Liver (tissue), 9 donors: ENCODE measurements around the gene GABRB1. TPM values are rescaled to one million over a fixed set of nuclear protein-coding genes. Genes with fewer than 3 reads are reported as not detected.
"Not testable (repeated sequence)": the region's sequence is repeated elsewhere in the genome, so short reads cannot be mapped to it uniquely, and the experiment has no call there.

Experiments
- DNase-seq: peaks from one replicate; pipeline ENCODE4 v3.0.0-alpha.2; 2017; ENCODE audit warnings: low spot score
- H3K27ac ChIP-seq, 2 donors: one replicate each; pipeline ENCODE4 v1.7.0; 2013; ENCODE audit warnings: inconsistent platforms in 2 of 2, low read length in 2 of 2, control low read depth in 1 of 2, low read depth in 1 of 2, mild to moderate bottlenecking in 1 of 2
- H3K27me3 ChIP-seq, 4 donors: one replicate each; pipeline versions ENCODE4 v1.6.1 to v1.7.0; 2013; ENCODE audit warnings: low read length in 3 of 4, inconsistent platforms in 1 of 4, mild to moderate bottlenecking in 1 of 4, moderate library complexity in 1 of 4; ENCODE audit not compliant: control insufficient read depth in 4 of 4, insufficient read depth in 4 of 4
- H3K36me3 ChIP-seq, 4 donors: one replicate each; pipeline versions ENCODE4 v1.6.1 to v1.7.0; 2013; ENCODE audit warnings: low read length in 3 of 4, mild to moderate bottlenecking in 3 of 4, low read depth in 1 of 4, moderate library complexity in 1 of 4; ENCODE audit not compliant: control insufficient read depth in 4 of 4, insufficient read depth in 3 of 4
- H3K4me1 ChIP-seq, 4 donors: one replicate each; pipeline versions ENCODE4 v1.6.1 to v1.7.0; 2013; ENCODE audit warnings: low read length in 3 of 4, mild to moderate bottlenecking in 3 of 4, moderate library complexity in 1 of 4; ENCODE audit not compliant: control insufficient read depth in 4 of 4, insufficient read depth in 4 of 4
- H3K4me3 ChIP-seq, 3 donors: one replicate each; pipeline versions ENCODE4 v1.6.1 to v1.7.0; 2013; ENCODE audit warnings: low read length in 3 of 3, control low read depth in 1 of 3, low read depth in 1 of 3, mild to moderate bottlenecking in 1 of 3
- H3K9ac ChIP-seq, 2 donors: one replicate each; pipeline ENCODE4 v1.7.0; 2013; ENCODE audit warnings: low read length in 2 of 2, mild to moderate bottlenecking in 2 of 2, moderate library complexity in 2 of 2, control low read depth in 1 of 2, low read depth in 1 of 2
- H3K9me3 ChIP-seq, 4 donors: one replicate each; pipeline versions ENCODE4 v1.6.1 to v1.7.0; 2013; ENCODE audit warnings: low read length in 3 of 4; ENCODE audit not compliant: control insufficient read depth in 4 of 4
- EGR1 ChIP-seq, 2 donors: IDR thresholded peaks; 2 replicates each; pipeline ENCODE4 v1.6.1; 2016 to 2018; ENCODE audit warnings: antibody characterized with exemption in 2 of 2, low read depth in 2 of 2
- FOXA1 ChIP-seq: IDR thresholded peaks from 2 replicates; pipeline ENCODE4 v1.6.1; 2016; ENCODE audit warnings: antibody characterized with exemption
- FOXA2 ChIP-seq: IDR thresholded peaks from 2 replicates; pipeline ENCODE4 v1.6.1; 2016; ENCODE audit warnings: antibody characterized with exemption
- GABPA ChIP-seq, 2 donors: IDR thresholded peaks in 1 of 2; conservative IDR thresholded peaks in 1 of 2; 2 replicates each; pipeline ENCODE4 v1.6.1; 2016; ENCODE audit warnings: antibody characterized with exemption in 2 of 2, mild to moderate bottlenecking in 1 of 2, moderate library complexity in 1 of 2
- HNF4G ChIP-seq: IDR thresholded peaks from 2 replicates; pipeline ENCODE4 v1.6.1; 2016; ENCODE audit warnings: antibody characterized with exemption
- JUND ChIP-seq, 2 donors: IDR thresholded peaks; 2 replicates each; pipeline ENCODE4 v1.6.1; 2016; ENCODE audit warnings: antibody characterized with exemption in 2 of 2
- NR2F2 ChIP-seq: IDR thresholded peaks from 2 replicates; pipeline ENCODE4 v1.6.1; 2016; ENCODE audit warnings: antibody characterized with exemption
- RXRA ChIP-seq, 2 donors: IDR thresholded peaks; 2 replicates each; pipeline ENCODE4 v1.6.1; 2017 to 2018; ENCODE audit warnings: antibody characterized with exemption in 2 of 2, mild to moderate bottlenecking in 1 of 2
- SP1 ChIP-seq: IDR thresholded peaks from 2 replicates; pipeline ENCODE4 v1.6.1; 2018; ENCODE audit warnings: antibody characterized with exemption, mild to moderate bottlenecking
- YY1 ChIP-seq: IDR thresholded peaks from 2 replicates; pipeline ENCODE4 v1.6.1; 2016; ENCODE audit warnings: antibody characterized with exemption, mild to moderate bottlenecking
- WGBS: extraction: QIAGEN DNeasy Blood & Tissue Kit; methylation state at CpG from one replicate; pipeline ENCODE4 v1.1.7; 2013; 5-methylcytosine and 5-hydroxymethylcytosine counted together
- polyA plus RNA-seq, 2 donors: library from polyadenylated mRNA; stranded (reverse) in 1 of 2; unstranded in 1 of 2; fragments of 200-250 nt in 1 of 2; fragments of >200 nt in 1 of 2; fragmentation: Nextera tagmentation in 1 of 2; extraction: Ambion mirVana in 1 of 2; gene quantifications; one replicate each; pipeline versions ENCODE4 v1.2.1 to v1.2.3, GENCODE V29; 2013 to 2015
- total RNA-seq, 2 donors: library from RNA; depleted of rRNA; stranded (reverse); fragments of >200 nt; gene quantifications; one replicate each; pipeline ENCODE4 v1.2.3, GENCODE V29; 2014
- TF ChIP-seq, protein P1 (sequence below): IDR thresholded peaks from 2 replicates; pipeline ENCODE4 v1.6.1; 2016; ENCODE audit warnings: antibody characterized with exemption
- TF ChIP-seq, protein P2 (sequence below): IDR thresholded peaks from 2 replicates; pipeline ENCODE4 v1.6.1; 2016; ENCODE audit warnings: antibody characterized with exemption, mild to moderate bottlenecking
- TF ChIP-seq, protein P3 (sequence below): IDR thresholded peaks from 2 replicates; pipeline ENCODE4 v1.6.1; 2016; ENCODE audit warnings: antibody characterized with exemption
- TF ChIP-seq, protein P4 (sequence below): fragments of 150-350 bp; IDR thresholded peaks from 2 replicates; pipeline ENCODE4 v1.5.1; 2017; ENCODE audit warnings: improper control_type of control experiment, low read depth, low read length; ENCODE audit not compliant: missing input control
- TF ChIP-seq, protein P5 (sequence below): IDR thresholded peaks from 2 replicates; pipeline ENCODE4 v1.6.1; 2016; ENCODE audit warnings: antibody characterized with exemption
- donor health status: healthy.
- donor health status: healthy.
- donor health status: healthy.
- donor health status: healthy.
- donor health status: healthy.

GABRB1 gene
- total and polyA plus RNA-seq, 4 donors = 0.17 to 1.3 TPM; not detected in 2

DNA sequence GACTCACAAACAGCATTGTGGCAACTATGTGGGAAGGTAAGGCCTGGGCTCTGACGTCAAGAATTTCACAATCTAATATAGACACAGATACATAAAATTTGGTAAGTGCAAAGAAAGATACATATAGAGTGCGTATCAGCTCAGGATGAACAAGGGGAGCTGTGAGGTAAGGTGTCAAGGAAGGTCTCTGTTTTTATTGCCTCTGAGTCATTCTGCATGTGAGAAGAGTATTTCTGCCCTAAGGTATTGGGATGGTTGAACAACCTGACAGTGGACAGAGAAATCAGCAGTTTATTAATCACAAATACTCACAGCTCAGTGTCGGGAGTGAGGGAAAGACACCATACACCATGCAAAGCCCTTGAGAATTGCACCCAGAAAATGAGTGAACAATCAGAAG is 342.3 kb downstream of the GABRB1 start:
- Histone ChIP-seq H3K27ac (no peak overlapping the region), H3K9ac (no peak overlapping the region), H3K27me3 (peaks cover 0 to 4% (median 0%) of the 10 kb centered on the region in 4 donors), H3K4me3 (no peak overlapping the region), H3K4me1 (no peaks in the 10 kb centered on the region), H3K36me3 (no peaks in the 10 kb centered on the region), H3K9me3 (no peaks in the 10 kb centered on the region)
- WGBS = 87% methylated on average over 3 of the region's 3 CpGs
- no peak for DNase-seq
- TF ChIP-seq NR2F2 (no peak), GABPA (IDR thresholded peaks at IDR 0.05 in 1 of 2, conservative IDR thresholded peaks at IDR 0.05 in 1 of 2) (no peak), FOXA1 (no peak), YY1 (no peak), HNF4G (no peak), FOXA2 (no peak), RXRA (IDR thresholded peaks at IDR 0.05) (no peak), JUND (IDR thresholded peaks at IDR 0.05) (no peak), EGR1 (IDR thresholded peaks at IDR 0.05; ENCODE audit: low read depth in 2 of 2) (no peak), SP1 (no peak)
- TF ChIP-seq, protein P1, sequence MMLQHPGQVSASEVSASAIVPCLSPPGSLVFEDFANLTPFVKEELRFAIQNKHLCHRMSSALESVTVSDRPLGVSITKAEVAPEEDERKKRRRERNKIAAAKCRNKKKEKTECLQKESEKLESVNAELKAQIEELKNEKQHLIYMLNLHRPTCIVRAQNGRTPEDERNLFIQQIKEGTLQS = no peak
- TF ChIP-seq, protein P2, sequence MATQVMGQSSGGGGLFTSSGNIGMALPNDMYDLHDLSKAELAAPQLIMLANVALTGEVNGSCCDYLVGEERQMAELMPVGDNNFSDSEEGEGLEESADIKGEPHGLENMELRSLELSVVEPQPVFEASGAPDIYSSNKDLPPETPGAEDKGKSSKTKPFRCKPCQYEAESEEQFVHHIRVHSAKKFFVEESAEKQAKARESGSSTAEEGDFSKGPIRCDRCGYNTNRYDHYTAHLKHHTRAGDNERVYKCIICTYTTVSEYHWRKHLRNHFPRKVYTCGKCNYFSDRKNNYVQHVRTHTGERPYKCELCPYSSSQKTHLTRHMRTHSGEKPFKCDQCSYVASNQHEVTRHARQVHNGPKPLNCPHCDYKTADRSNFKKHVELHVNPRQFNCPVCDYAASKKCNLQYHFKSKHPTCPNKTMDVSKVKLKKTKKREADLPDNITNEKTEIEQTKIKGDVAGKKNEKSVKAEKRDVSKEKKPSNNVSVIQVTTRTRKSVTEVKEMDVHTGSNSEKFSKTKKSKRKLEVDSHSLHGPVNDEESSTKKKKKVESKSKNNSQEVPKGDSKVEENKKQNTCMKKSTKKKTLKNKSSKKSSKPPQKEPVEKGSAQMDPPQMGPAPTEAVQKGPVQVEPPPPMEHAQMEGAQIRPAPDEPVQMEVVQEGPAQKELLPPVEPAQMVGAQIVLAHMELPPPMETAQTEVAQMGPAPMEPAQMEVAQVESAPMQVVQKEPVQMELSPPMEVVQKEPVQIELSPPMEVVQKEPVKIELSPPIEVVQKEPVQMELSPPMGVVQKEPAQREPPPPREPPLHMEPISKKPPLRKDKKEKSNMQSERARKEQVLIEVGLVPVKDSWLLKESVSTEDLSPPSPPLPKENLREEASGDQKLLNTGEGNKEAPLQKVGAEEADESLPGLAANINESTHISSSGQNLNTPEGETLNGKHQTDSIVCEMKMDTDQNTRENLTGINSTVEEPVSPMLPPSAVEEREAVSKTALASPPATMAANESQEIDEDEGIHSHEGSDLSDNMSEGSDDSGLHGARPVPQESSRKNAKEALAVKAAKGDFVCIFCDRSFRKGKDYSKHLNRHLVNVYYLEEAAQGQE = no peak
- TF ChIP-seq, protein P3, sequence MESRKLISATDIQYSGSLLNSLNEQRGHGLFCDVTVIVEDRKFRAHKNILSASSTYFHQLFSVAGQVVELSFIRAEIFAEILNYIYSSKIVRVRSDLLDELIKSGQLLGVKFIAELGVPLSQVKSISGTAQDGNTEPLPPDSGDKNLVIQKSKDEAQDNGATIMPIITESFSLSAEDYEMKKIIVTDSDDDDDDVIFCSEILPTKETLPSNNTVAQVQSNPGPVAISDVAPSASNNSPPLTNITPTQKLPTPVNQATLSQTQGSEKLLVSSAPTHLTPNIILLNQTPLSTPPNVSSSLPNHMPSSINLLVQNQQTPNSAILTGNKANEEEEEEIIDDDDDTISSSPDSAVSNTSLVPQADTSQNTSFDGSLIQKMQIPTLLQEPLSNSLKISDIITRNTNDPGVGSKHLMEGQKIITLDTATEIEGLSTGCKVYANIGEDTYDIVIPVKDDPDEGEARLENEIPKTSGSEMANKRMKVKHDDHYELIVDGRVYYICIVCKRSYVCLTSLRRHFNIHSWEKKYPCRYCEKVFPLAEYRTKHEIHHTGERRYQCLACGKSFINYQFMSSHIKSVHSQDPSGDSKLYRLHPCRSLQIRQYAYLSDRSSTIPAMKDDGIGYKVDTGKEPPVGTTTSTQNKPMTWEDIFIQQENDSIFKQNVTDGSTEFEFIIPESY = no peak
- TF ChIP-seq, protein P4, sequence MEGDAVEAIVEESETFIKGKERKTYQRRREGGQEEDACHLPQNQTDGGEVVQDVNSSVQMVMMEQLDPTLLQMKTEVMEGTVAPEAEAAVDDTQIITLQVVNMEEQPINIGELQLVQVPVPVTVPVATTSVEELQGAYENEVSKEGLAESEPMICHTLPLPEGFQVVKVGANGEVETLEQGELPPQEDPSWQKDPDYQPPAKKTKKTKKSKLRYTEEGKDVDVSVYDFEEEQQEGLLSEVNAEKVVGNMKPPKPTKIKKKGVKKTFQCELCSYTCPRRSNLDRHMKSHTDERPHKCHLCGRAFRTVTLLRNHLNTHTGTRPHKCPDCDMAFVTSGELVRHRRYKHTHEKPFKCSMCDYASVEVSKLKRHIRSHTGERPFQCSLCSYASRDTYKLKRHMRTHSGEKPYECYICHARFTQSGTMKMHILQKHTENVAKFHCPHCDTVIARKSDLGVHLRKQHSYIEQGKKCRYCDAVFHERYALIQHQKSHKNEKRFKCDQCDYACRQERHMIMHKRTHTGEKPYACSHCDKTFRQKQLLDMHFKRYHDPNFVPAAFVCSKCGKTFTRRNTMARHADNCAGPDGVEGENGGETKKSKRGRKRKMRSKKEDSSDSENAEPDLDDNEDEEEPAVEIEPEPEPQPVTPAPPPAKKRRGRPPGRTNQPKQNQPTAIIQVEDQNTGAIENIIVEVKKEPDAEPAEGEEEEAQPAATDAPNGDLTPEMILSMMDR = no peak
- TF ChIP-seq, protein P5, sequence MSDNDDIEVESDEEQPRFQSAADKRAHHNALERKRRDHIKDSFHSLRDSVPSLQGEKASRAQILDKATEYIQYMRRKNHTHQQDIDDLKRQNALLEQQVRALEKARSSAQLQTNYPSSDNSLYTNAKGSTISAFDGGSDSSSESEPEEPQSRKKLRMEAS = no peak

DNA sequence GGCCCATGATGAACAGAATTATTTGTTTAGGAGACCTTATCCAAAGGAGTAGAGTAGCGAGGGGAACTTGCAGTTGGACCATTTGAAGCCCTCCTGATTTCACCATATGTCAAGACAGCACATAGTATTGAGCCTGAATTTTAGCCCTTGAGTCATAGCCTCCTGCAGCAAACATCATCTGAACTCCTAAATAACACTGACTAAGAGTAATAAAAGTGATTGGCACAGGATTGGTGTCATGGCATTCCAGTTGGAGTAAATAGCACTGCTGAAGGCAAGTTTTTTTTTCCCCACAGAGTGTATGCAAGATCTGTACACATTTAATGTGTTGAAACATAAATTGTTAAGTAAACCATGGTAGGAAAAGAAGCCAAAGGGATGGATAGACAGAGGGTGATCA is 343.1 kb downstream of the GABRB1 start:
- TF ChIP-seq FOXA2 = no peak
- no peak for TF ChIP-seq YY1
- 84% methylated on average over 1 of the region's 1 CpG for WGBS

DNA sequence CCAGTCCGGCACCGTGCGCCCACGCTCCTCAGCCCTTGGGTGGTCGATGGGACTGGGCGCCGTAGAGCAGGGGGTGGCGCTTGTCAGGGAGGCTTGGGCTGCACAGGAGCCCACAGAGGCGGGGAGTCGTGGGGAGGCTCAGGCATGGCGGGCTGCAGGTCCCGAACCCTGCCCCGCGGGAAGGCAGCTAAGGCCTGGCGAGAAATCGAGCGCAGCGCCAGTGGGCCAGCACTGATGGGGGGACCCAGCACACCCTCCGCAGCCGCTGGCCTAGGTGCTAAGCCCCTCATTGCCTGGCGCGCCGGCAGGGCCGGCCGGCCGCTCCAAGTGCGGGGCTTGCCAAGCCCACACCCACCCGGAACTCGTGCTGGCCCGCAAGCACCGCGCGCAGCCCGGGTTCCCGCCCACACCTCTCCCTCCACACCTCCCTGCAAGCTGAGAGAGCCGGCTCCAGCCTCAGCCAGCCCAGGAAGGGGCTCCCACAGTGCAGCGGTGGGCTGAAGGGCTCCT is 346.7 kb downstream of the GABRB1 start:
- WGBS = 96% methylated on average over 37 of the region's 37 CpGs
- not testable (repeated sequence) for H3K27ac ChIP-seq, H3K4me3 ChIP-seq, DNase-seq, H3K27me3 ChIP-seq, H3K36me3 ChIP-seq, H3K9ac ChIP-seq, H3K9me3 ChIP-seq, H3K4me1 ChIP-seq

More for the DNA sequence above, 343.1 kb downstream of the GABRB1 start:
- H3K4me3 ChIP-seq = no peak overlapping the region
- peaks cover 0 to 4% (median 0%) of the 10 kb centered on the region in 4 donors for H3K27me3 ChIP-seq
- no peaks in the 10 kb centered on the region for H3K9me3 ChIP-seq
- no peak for DNase-seq
- no peak overlapping the region for H3K9ac ChIP-seq
- no peaks in the 10 kb centered on the region for H3K4me1 ChIP-seq
- H3K27ac ChIP-seq = no peak overlapping the region
- no peaks in the 10 kb centered on the region for H3K36me3 ChIP-seq
